Ascending aorta (tissue), 2 donors: ENCODE results near the gene PGBD5. TPM values are rescaled to one million over a fixed set of nuclear protein-coding genes. Genes with fewer than 3 reads are reported as not detected.

ENCODE experiments used
- DNase-seq, 2 donors: peaks; one replicate each; pipeline ENCODE4 v3.0.0-alpha.2; 2019; ENCODE audit warnings: low spot score in 2 of 2
- H3K27ac ChIP-seq, 2 donors: fragments of 200-600 bp; sonication (generic); one replicate each; pipeline ENCODE4 v1.5.1; 2016 to 2017; ENCODE audit warnings: mild to moderate bottlenecking in 1 of 2
- H3K27me3 ChIP-seq: fragments of 200-600 bp; sonication (generic); one replicate; pipeline ENCODE4 v1.5.1; 2017
- H3K36me3 ChIP-seq, 2 donors: fragments of 200-600 bp; sonication (generic); one replicate each; pipeline ENCODE4 v1.5.1; 2016
- H3K4me1 ChIP-seq, 2 donors: fragments of 200-600 bp; sonication (generic); one replicate each; pipeline ENCODE4 v1.5.1; 2016 to 2017; ENCODE audit warnings: mild to moderate bottlenecking in 1 of 2
- H3K4me3 ChIP-seq, 2 donors: fragments of 200-600 bp; sonication (generic); one replicate each; pipeline ENCODE4 v1.5.1; 2016 to 2017; ENCODE audit warnings: mild to moderate bottlenecking in 1 of 2
- H3K9me3 ChIP-seq, 2 donors: fragments of 200-600 bp; sonication (generic); one replicate each; pipeline ENCODE4 v1.5.1; 2016
- intact Hi-C: fragments of 100-400 bp; cut with DNase I; formaldehyde crosslinking; loops from one replicate; pipeline ENCODE4 v1.15.1; 2023
- total RNA-seq: library from RNA; depleted of rRNA; stranded (reverse); fragments of >200 nt; gene quantifications from one replicate; pipeline ENCODE4 v1.1.0, GENCODE V29; 2016
- TF ChIP-seq, protein P1 (sequence below), 3 experiments: fragments of 200-600 bp in 2 of 3; fragments of 450-650 bp in 1 of 3; sonication (generic) in 2 of 3; IDR thresholded peaks; one replicate each; pipeline ENCODE4 v1.5.1; 2016 to 2019; ENCODE audit warnings: antibody characterized with exemption in 3 of 3, mild to moderate bottlenecking in 1 of 3, moderate library complexity in 1 of 3

The PGBD5 gene
- total RNA-seq, 1 donor from 2014 or later: not detected

DNA sequence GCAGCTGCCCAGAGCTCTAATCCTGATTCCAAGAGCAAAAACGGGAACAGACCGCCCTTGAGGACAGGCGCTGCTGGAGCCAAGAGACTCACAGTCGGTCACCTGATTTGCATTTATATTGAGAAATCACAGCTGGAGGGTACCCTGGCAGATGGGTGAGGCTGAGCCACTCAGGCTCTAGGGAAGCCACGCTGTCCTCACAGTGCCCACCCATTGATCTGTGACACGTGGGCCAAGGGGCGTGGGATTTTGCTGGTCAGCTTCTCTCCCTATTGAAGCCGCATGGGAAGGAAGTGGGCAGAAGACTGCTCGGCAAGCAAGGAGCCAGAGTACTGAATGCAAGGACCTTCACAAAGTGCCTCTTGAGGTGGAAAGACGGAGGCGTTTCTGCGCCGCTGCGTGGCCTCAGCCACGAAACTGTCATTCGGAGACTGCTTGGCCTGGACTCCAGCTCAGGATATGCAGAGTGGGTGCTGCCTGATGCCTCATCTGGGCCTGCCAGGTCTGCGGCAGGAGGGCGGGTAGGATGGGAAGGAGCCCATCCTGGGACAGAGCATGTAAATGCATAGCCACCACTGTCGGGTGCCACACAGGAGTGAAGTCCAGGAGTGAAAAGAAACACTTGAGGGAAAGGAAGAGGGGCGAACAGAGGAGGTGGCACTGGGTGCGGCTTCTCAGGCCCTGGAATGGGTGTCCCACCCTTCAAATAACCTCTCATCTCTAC lies 139.8 kb downstream of the PGBD5 start:
- Histone ChIP-seq H3K27ac (no peak overlapping the region), H3K4me1 (no peaks in the 10 kb centered on the region), H3K27me3 (no peaks in the 10 kb centered on the region), H3K36me3 (peaks cover under 1 to 18% of the 10 kb centered on the region in 2 donors), H3K4me3 (no peak overlapping the region), H3K9me3 (no peaks in the 10 kb centered on the region)
- intact Hi-C loops: no loop called here
- peak in 1 of 2 donors; percentile 27 for DNase-seq
- TF ChIP-seq, protein P1, sequence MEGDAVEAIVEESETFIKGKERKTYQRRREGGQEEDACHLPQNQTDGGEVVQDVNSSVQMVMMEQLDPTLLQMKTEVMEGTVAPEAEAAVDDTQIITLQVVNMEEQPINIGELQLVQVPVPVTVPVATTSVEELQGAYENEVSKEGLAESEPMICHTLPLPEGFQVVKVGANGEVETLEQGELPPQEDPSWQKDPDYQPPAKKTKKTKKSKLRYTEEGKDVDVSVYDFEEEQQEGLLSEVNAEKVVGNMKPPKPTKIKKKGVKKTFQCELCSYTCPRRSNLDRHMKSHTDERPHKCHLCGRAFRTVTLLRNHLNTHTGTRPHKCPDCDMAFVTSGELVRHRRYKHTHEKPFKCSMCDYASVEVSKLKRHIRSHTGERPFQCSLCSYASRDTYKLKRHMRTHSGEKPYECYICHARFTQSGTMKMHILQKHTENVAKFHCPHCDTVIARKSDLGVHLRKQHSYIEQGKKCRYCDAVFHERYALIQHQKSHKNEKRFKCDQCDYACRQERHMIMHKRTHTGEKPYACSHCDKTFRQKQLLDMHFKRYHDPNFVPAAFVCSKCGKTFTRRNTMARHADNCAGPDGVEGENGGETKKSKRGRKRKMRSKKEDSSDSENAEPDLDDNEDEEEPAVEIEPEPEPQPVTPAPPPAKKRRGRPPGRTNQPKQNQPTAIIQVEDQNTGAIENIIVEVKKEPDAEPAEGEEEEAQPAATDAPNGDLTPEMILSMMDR (IDR thresholded peaks at IDR 0.05): no peak

DNA sequence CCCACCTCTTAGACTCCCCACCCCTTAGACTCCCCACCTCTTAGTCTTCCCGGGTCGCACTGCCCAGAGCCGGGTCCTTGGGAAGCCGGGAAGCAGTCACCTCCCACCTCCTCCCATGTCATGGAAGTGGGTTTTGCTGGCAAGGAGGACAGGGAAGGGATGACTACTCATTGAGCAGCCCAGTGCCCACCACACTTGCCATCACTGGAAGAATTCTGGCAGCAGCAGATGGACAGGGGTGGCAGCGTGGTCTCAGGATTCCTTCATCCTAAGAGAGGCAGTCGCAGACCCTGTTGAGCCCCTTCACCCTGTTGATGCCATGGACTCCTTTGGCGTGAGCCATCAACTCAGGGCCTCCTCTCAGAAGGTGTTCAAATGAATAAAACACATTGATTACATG lies 140.8 kb downstream of the PGBD5 start:
- Histone ChIP-seq H3K36me3 (peaks cover 10 to 27% of the 10 kb centered on the region in 2 donors), H3K4me3 (no peak overlapping the region), H3K27me3 (no peaks in the 10 kb centered on the region), H3K27ac (no peak overlapping the region), H3K4me1 (no peaks in the 10 kb centered on the region), H3K9me3 (no peaks in the 10 kb centered on the region)
- TF ChIP-seq, protein P1 (IDR thresholded peaks at IDR 0.05): no peak
- DNase-seq: peak in 1 of 2 donors; percentile 35
- intact Hi-C loops: no loop called here

DNA sequence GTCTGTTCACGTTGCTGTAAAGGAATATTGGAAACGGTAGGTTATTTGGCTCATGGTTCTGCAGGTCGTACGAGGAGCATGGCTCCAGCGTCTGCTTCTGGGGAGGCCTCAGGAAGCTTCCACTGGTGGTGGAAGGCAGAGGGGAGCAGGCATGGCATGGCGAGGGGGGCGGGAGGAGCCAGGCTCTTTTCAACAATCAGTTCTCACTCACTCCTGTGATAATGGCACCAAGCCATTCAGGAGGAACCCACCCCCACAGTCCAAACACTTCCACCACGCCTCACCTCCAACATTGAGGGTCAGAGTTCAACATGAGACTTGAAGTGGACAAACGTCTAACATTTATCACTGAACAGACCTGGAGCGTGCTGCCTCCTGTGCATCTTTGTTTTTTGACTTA lies 141.2 kb downstream of the PGBD5 start:
- H3K27me3 ChIP-seq: no peaks in the 10 kb centered on the region
- DNase-seq: peak in 1 of 2 donors; percentile 49
- H3K27ac ChIP-seq: no peak overlapping the region
- TF ChIP-seq, protein P1 (IDR thresholded peaks at IDR 0.05): no peak
- peaks cover 15 to 32% of the 10 kb centered on the region in 2 donors for H3K36me3 ChIP-seq
- no peaks in the 10 kb centered on the region for H3K4me1 ChIP-seq
- no peaks in the 10 kb centered on the region for H3K9me3 ChIP-seq
- intact Hi-C loops: no loop called here
- no peak overlapping the region for H3K4me3 ChIP-seq

DNA sequence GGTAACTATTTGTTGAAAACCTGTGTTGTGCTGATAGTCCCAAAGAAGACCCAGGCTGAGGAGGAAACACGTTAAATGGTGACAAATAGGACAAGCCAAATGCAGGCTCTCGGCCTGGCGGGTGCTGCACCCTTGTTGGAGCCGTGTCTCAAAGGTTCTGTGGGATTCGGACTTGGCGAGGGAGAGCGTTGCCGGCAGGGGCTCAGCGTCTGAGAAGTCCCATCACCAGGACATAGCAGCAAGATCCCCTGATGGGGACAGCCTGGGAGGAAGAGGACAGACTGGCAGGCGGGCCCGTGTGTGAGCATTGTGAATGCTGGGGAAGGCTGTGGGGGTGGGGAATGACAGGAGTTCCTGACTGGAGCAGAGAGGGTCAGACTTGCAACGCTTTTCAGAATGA lies 142.5 kb downstream of the PGBD5 start:
- TF ChIP-seq, protein P1 (IDR thresholded peaks at IDR 0.05): no peak
- DNase-seq: peak in 1 of 2 donors; percentile 45
- no peak overlapping the region for H3K4me3 ChIP-seq
- no peaks in the 10 kb centered on the region for H3K9me3 ChIP-seq
- H3K36me3 ChIP-seq: peaks cover 27 to 44% of the 10 kb centered on the region in 2 donors
- no peaks in the 10 kb centered on the region for H3K27me3 ChIP-seq
- intact Hi-C loops: no loop called here
- H3K27ac ChIP-seq: no peak overlapping the region
- H3K4me1 ChIP-seq: no peaks in the 10 kb centered on the region

DNA sequence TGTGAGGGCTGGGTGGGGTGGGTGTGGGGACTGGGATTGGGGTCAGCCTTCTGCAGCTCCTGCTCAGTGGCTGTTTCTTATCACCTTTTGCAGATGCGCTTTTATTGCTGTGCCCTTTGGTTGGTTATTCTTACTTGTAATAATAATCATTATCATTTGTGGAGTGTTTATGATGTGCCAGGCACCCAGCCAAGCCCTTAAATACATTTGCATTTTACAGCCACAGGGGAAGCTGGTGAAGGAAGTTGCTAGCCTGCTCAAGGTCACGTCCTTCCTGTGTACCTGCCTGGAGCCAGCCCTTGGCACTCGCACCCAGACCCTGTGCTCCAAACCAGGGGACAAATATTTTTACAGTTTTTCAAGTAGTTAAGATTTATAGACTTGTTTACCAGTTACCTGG lies 144.0 kb downstream of the PGBD5 start:
- TF ChIP-seq, protein P1 (IDR thresholded peaks at IDR 0.05): no peak
- DNase-seq: peak in 1 of 2 donors; percentile 47
- intact Hi-C loops: no loop called here
- Histone ChIP-seq H3K27me3 (no peaks in the 10 kb centered on the region), H3K4me3 (no peak overlapping the region), H3K9me3 (no peaks in the 10 kb centered on the region), H3K36me3 (peaks cover 28 to 48% of the 10 kb centered on the region in 2 donors), H3K4me1 (peaks cover 0 to 3% of the 10 kb centered on the region in 2 donors), H3K27ac (no peak overlapping the region)
